Epithelial cell of esophagus (primary cell): ENCODE data around the gene AADACL4.

Experiments used
- DNase-seq: peaks from one replicate; pipeline ENCODE4 v3.0.0; 2010; ENCODE audit warnings: low read depth
- H3K4me3 ChIP-seq: 2 replicates; pipeline ENCODE4 v1.5.1; 2011; ENCODE audit warnings: mild to moderate bottlenecking, low read length, control low read depth
- CTCF ChIP-seq: IDR thresholded peaks from 2 replicates; pipeline ENCODE4 v1.5.1; 2011; ENCODE audit warnings: low read depth, mild to moderate bottlenecking, low read length, control low read depth, inconsistent platforms; ENCODE audit not compliant: insufficient read depth; ENCODE audit errors: missing control alignments

The AADACL4 gene

GRCh38 chr1:12692967-12693782 lies 49.3 kb downstream of the AADACL4 start:
- H3K4me3 ChIP-seq: no peak overlapping the region
- no peak for TF ChIP-seq CTCF
- DNase-seq: no peak

- no peak for DNase-seq
- no peak overlapping the region for H3K4me3 ChIP-seq
- TF ChIP-seq CTCF: no peak
Measured at GRCh38 chr1:12696658-12697057, 52.8 kb downstream of the AADACL4 start.

- no peak overlapping the region for H3K4me3 ChIP-seq
- no peak for DNase-seq
- no peak for TF ChIP-seq CTCF
Measured at GRCh38 chr1:12697397-12697796, 53.5 kb downstream of the AADACL4 start.

- no peak overlapping the region for H3K4me3 ChIP-seq
- no peak for TF ChIP-seq CTCF
- DNase-seq: peak; percentile 23
Measured at GRCh38 chr1:12703821-12704451, 60.1 kb downstream of the AADACL4 start.

GRCh38 chr1:12706061-12706460 lies 62.2 kb downstream of the AADACL4 start:
- H3K4me3 ChIP-seq: no peak overlapping the region
- TF ChIP-seq CTCF: no peak
- no peak for DNase-seq

GRCh38 chr1:12708396-12709090 lies 64.7 kb downstream of the AADACL4 start:
- no peak for DNase-seq
- H3K4me3 ChIP-seq: no peak overlapping the region
- no peak for TF ChIP-seq CTCF

- no peak overlapping the region for H3K4me3 ChIP-seq
- DNase-seq: peak; percentile 33
- no peak for TF ChIP-seq CTCF
Measured at GRCh38 chr1:12709091-12709491, 65.2 kb downstream of the AADACL4 start.
